AG10803 (cell line): ENCODE data around the gene L3MBTL4.

Experiments
- DNase-seq: peaks from one replicate; pipeline ENCODE4 v3.0.0; 2010; ENCODE audit warnings: low read depth
- H3K4me3 ChIP-seq: 2 replicates; pipeline ENCODE4 v1.5.1; 2011; ENCODE audit warnings: mild to moderate bottlenecking, low read length, control low read depth
- CTCF ChIP-seq: conservative IDR thresholded peaks from 2 replicates; pipeline ENCODE4 v1.5.1; 2011; ENCODE audit warnings: mild to moderate bottlenecking, low read length, control low read depth, inconsistent platforms

Gene L3MBTL4

DNA sequence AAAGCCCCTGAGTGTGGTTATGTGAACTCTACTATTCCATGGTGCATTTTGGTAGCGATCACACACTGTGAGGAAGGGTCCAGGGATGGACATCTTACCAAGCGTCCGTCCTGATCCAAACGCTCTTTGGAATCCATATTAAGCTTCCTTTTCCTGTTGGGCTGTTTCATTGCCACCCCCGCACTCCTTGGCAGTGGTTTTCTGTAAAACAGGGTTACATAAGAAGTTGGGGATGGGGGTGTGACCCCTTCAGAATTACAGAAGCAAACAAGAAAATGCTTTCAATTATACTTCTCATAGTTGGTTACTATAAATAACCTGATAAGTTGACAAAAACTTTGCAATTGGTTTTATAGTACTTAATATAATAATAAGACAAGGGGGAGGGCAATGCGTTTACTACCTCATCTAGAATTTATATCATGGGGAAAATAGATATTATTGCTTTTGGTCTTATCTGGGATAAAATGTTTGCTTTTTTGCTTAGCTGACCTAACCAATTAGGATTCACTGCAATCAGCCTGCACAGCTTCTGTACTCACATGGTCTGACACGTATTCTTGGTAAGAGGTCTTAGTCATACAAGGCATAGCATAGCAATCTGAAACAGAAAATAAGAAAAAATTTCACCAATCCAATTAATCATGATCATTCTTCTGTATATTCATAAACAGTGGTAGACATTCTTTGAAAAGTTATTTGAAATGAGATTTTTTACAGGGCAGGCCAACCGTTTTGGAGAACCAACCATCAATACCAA, 103.1 kb downstream of the L3MBTL4 start:
- DNase-seq = no peak
- H3K4me3 ChIP-seq = no peak overlapping the region
- no peak for TF ChIP-seq CTCF

GRCh38 chr18:6310714-6311113, 104.0 kb downstream of the L3MBTL4 start:
- no peak for DNase-seq
- no peak for TF ChIP-seq CTCF
- H3K4me3 ChIP-seq = no peak overlapping the region

GRCh38 chr18:6297875-6298274, 116.8 kb downstream of the L3MBTL4 start:
- no peak overlapping the region for H3K4me3 ChIP-seq
- TF ChIP-seq CTCF = no peak
- no peak for DNase-seq

DNA sequence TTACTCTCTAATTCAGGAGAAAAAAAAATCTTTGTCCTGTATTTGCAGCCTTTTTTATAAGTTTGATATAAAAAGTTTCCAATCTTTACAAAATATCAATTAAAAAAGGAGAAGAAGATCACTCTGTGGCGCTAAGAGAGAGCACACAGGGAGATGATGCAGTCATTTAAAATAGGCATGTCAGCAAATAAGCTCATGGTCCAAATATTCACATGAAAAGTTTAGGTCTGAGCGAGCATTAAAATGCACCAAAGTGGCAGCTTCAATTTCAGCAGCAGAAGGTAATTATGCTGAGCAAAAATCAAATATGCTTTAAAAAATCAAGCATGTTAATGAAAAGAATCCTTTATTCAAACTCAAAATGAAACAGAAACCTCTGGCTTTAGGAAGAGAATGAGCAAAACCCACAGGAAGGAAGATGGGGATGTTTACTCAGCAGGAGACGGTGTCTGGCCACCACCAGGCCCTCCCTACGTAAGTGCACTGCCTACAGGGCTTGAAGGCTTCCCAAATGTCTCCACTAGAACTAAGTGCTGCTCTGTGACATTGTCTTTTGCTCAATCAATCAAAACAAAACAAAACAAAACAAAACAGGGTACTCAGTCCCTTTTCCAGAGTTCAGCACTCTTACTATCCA, 120.4 kb downstream of the L3MBTL4 start:
- no peak for DNase-seq
- no peak overlapping the region for H3K4me3 ChIP-seq
- no peak for TF ChIP-seq CTCF

DNA sequence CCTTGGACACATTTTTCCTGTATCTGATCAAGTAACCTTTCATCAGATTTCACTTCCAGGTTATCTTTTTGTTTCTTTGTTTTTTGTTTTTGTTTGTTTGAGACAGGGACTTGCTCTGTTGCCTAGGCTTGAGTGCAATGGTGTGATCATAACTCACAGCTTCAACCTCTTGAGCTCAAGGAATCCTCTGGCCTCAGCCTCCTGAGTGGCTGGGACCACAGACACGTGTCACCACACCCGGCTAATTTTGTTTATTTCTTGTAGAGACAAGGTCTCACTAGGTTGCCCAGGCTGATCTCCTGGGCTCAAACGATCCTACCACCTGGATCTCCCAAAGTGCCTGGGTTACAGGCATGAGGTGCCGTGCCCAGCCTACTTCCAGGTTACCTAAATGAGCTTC, 124.9 kb downstream of the L3MBTL4 start:
- no peak overlapping the region for H3K4me3 ChIP-seq
- no peak for DNase-seq
- TF ChIP-seq CTCF = no peak

GRCh38 chr18:6286585-6286984, 128.1 kb downstream of the L3MBTL4 start:
- no peak for DNase-seq
- H3K4me3 ChIP-seq = no peak overlapping the region
- TF ChIP-seq CTCF = no peak

DNA sequence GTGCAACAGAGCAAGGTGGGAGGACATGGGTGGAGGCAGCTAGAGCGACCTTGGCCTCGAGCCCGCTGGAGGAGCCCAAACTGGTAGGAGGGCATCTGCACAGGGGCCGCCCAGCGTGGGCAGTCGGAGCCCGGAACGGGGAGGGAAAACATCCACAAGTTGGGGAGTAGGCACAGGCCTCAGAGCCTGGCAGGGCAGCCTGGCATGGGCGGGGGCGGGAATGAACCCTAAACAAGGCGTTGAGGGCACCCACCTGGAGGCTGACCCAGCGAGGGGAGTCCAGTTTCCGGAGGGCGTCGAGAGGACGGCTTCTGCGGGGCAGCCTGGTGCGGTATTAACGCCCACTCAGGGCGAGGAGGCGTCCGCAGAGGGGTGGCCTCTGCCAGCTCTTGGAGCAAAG, 129.9 kb downstream of the L3MBTL4 start:
- no peak for DNase-seq
- no peak for TF ChIP-seq CTCF
- H3K4me3 ChIP-seq = no peak overlapping the region
